Fibroblast of lung (primary cell): Measurements from ENCODE around the gene PWWP2B.

Experiments used
- EZH2 ChIP-seq: IDR thresholded peaks from 2 replicates; pipeline ENCODE4 v1.5.1; 2012; ENCODE audit warnings: low read length, control low read depth, mild to moderate bottlenecking; ENCODE audit errors: missing control alignments
- TF ChIP-seq, protein P1 (sequence below), 2 donors: IDR thresholded peaks in 1 of 2; conservative IDR thresholded peaks in 1 of 2; 1 replicate in 1 of 2; 2 replicates in 1 of 2; pipeline ENCODE4 v1.5.1; 2011 to 2012; ENCODE audit warnings: low read length in 2 of 2, control low read depth in 1 of 2, inconsistent platforms in 1 of 2, low read depth in 1 of 2, mild to moderate bottlenecking in 1 of 2

GRCh38 chr10:132463333-132464255 lies 66.6 kb downstream of the PWWP2B start:
- TF ChIP-seq, protein P1, sequence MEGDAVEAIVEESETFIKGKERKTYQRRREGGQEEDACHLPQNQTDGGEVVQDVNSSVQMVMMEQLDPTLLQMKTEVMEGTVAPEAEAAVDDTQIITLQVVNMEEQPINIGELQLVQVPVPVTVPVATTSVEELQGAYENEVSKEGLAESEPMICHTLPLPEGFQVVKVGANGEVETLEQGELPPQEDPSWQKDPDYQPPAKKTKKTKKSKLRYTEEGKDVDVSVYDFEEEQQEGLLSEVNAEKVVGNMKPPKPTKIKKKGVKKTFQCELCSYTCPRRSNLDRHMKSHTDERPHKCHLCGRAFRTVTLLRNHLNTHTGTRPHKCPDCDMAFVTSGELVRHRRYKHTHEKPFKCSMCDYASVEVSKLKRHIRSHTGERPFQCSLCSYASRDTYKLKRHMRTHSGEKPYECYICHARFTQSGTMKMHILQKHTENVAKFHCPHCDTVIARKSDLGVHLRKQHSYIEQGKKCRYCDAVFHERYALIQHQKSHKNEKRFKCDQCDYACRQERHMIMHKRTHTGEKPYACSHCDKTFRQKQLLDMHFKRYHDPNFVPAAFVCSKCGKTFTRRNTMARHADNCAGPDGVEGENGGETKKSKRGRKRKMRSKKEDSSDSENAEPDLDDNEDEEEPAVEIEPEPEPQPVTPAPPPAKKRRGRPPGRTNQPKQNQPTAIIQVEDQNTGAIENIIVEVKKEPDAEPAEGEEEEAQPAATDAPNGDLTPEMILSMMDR (conservative IDR thresholded peaks at IDR 0.05 in 1 of 2, IDR thresholded peaks at IDR 0.05 in 1 of 2; ENCODE audit: low read depth in 1 of 2, low read length in 2 of 2), result peak; percentile 27 to 35
- no peak for TF ChIP-seq EZH2
